Activated CD4-positive, alpha-beta T cell treated with anti-CD3 and anti-CD28 coated beads, Interleukin-2, amount 50 U/mL, for 1 hour (primary cell): ENCODE data around the gene CCL3.
"Not testable (repeated sequence)": the region's sequence is repeated elsewhere in the genome, so short reads cannot be mapped to it uniquely, and the experiment has no call there.

Experiments used
- DNase-seq: peaks from one replicate; pipeline ENCODE4 v3.0.0-alpha.2; 2020

CCL3 gene

DNA sequence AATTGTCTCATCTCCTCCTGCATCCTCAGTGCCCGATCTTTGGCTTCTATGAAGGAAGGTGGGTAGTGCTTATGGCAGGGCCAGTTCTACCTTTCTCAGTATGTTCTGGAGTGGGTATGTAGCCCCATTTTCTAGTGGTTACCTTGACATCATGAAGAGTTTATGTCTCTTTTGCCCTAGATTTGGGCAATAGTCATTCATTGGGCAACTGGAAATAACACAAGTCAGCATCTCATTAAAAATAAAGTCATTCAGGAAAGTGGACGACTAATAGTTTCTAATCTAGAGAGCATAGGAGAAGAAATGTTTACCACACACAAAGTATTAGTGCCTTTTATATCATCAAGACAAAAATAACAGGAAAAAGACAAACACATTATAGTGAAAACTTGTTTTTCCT lies 6.3 kb downstream of the CCL3 start:
- DNase-seq: not testable (repeated sequence)

DNA sequence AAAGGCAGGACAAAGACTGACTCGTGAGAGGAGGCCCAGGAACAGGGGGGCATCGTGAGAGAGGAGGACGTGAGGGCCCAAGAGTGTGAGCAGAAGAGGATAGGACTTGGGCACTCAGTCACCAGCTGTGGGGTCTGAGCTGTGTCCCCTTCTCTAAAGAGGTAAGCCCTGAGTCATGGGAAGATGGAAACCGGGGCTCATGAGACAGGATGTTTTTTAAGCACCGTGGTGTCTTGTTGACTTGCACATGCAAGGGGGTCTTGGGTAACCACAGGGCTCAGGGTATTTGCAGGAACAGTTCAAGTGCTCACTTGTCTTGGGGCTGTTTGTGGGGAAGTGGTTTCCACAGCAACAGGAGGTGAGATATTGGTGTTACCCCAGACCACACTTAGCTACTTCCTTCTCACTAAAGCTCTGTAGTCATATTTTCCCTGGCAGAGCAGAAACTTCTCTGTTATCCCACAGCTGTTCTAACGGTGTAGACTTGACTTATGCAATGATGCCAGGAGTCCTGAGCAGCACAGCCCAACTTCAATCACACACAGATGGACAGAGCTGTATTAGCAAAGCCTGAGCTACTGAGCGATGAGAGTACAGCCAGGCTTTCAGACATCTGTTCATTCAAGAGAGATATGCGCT lies 7.3 kb downstream of the CCL3 start:
- DNase-seq: not testable (repeated sequence)

DNA sequence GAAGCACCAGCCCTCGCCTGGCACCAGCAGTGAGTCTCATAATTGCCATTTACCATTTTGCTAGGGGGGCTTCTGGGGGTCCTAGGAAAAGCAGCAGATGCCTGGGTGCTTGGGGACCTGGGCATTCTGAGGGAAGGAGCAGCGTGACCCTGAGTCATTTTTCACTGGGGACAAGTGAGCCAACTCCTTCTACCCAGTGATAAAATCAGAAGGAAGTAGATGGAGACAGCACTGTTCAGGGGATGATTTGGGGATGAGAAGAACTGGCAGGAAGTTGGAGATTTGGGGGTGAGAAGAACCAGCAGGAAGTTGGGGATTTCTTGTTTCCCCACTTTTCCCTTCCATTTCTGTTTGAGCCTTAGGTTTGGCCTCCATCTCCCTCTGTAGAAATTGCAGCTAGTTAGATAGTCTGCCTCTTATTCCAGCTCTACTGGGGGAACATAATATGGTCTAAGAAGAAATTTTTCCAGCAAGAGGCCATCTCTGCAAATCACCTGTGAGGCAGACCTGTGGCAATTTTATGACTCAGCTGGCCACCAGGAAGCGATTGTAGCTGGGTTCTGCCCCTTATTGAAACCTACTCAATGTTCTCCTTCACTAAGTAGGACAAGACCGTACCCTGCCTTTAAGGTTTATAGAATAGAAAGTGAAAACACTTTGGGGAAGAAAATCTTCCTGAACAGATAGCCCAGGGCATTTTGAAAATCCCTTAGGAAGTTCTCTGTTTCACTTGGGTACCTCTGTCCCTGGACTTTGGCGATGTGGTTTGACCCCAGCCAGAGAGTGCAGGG lies 8.1 kb downstream of the CCL3 start:
- not testable (repeated sequence) for DNase-seq

DNA sequence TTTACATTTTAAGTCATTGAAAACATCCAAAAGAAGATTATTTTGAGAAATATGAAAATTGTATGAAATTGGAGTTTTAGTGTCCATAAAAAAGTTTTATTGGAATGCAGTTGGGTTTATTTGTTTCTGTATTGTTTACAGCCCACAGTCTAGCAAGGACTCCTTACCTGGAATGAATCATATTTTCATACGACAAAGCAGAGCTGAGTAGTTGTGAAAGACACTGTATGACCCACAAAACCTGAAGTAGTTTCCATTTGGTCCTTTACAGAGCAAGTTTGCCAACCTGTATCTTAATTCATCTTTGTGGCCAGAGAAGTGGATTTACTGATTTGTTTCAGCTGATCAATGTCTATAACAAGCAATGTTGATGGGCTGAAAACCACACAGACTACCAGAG lies 15.6 kb downstream of the CCL3 start:
- no peak for DNase-seq

DNA sequence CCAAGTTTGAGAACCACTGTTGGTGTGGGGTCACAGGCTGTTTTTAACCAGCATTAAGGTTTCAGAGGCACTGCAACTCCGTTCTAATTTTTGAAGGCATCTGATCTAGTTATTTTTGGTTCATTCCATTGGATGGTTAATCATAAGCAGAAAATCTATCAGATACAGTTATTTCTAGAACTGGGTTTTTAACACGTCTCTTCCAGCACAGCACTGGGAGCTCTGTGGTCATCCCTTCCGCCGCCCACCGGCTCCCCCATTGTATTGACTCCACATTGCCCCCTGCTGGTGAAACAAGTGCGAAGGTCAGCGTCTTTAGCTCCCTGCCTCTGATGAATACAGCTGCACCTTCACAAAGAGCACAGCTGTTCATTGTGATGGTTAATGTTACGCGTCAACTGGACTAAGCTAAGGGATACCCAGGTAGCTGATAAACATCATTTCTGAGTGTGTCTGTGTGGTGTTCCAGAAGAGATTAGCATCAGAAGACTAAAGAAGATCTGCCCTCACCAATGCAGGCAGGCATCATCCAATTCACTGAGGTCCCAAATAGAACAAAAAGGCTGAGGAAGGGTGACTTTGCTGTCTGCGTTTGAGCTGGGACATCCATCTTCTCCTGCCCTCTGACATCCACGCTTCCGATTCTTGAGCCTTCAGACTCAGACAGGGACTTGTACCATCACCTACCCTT lies 17.4 kb downstream of the CCL3 start:
- DNase-seq: peak; percentile 22

DNA sequence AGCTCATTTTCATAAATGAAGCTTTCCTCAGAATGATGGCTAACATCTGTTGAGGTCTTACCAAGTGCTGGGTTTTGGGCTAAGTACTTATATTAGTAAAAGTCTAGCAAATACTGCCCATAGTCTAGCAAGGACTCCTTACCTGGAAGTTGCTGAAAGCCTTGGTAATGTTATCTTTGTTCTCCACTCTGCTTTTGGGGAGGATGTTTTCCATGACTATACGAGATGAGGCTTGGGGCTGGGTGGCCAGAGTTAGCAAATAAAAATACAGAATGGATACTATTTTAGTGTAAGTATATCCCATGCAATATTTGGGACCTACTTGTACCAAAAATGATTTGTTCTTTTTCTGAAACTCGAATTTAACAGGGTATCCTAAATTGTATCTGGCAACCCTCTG lies 18.2 kb downstream of the CCL3 start:
- DNase-seq: no peak

DNA sequence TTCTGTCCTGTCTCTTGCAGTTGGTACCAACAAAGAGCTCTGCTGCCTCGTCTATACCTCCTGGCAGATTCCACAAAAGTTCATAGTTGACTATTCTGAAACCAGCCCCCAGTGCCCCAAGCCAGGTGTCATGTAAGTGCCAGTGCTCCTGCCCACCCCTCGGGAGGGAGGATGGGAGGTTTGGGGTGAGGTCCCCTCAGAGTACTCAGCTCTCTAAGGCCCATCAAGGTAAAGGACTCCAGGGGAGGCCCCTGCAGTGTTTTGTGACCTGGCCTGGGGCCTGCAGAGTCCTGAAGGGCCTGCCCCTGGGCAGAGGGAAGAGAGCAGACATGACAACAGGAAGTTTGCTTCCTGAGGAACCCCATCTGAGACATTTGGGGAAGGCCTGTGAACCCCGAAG lies 19.5 kb downstream of the CCL3 start:
- DNase-seq: no peak

DNA sequence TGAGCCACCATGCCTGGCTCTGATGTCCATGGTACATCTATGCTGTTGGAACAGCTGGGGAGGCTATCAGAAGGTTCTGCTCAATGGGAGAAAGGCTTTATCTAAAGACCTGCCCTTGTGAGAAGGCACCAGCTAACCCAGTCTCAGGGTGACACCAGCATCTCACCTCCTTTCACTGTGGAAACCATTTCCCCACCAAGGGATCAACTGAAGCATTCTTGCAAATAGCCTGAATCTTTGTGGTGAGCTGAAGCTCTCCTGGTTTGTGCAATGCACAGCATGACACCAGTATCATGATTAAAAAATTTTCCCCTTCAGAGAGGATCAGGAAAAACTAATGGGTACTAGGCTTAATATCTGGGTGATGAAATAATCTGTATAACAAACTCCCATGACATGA lies 20.8 kb downstream of the CCL3 start:
- no peak for DNase-seq

DNA sequence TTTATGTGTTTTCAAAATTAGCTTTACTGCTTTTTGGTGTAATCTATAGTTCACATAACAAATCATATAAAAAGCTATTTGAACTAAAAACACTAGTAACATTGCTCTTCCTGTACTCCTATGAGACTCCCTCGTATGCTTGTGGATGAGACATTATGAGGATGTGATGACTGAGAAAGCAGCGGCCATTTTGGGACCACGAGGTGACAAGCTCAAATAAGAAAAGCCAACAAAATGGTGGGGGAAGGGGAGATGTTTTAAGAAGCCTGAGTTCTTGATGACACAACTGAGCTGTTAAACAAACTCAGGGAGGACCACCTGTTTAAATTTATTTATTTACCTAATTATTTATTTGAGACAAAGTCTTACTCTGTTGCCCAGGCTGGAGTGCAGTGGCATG lies 21.4 kb downstream of the CCL3 start:
- DNase-seq: no peak

DNA sequence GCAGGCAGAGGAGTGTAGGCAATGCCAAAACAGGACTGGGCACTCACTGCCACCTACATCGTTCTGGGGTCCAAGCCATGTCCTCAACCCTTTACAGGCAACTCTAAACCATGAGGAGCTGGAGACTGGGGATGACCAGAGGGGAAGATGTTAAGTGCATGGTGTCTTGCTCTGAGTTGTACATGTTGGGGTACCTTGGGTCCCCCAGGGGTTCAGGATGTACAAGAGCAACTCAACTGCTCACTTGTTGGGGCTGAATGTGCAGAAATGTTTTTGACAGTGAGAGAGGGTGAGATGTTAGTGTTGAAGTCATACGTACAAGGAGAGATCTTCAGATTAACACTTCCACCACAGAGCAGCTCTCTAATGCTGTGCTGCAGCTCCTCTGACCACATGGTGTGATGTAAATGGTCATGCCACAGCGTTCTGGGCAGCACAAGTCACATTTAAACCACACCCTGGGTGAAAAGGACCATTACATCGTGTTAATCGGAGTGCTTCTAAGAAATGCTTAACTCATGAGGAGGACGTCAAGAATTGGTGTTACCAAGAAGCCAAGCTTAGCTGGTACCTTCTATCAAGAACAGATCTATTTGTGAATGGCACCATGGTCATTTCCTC lies 23.5 kb downstream of the CCL3 start:
- no peak for DNase-seq

DNA sequence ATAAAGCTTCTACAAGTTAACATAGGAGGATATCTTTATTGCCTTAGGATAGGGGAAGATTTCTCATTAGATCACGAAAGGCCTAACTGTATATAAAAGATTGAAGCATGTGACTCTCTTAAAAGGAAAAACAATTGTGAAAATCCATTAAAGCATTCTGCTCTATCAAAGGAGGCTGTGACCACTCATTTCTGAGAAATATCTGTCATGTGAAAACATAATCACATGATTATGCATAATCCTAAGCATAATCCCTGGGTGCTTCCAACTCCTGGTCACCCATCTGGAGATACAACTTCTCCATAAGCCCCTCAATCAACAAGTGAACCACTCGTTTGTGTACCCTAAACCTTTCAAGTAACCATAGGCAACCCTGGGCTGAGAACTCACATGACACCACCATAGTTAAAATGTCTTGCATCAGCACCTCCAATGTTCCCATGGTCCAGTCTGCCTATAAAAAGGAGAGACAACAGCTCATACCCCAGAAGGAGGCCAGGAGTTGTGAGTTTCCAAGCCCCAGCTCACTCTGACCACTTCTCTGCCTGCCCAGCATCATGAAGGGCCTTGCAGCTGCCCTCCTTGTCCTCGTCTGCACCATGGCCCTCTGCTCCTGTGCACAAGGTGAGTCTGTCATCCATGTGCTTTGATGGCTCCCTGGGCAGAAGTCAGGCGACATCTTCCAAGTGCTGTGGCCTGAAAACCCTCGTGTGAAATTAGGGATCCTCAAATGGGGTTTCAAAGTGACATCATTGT lies 26.0 kb downstream of the CCL3 start, which contains the start of gene CCL18:
CCL18 (plus strand) TSS at position 487 of the 756 bp plus-strand sequence; CDS start at position 558, 71 bp downstream.
- DNase-seq: no peak

DNA sequence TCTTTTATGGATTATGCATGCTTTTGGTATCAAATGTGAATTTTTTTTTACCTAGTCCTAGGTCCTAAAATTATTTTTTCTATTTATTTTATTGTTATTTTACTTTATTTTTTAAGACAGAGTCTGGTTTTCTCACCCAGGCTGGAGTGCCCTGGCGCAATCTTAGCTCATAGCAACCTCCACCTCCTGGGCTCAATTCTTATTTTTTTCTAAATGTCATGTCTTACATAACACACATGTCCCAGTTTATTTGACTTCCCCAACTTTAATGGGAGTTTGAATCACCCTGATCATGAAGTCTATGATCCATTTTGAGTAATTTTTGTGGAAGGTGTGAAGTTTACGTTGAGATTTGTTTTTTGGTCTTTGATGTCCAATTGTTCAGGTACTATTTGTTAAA lies 29.1 kb downstream of the CCL3 start:
- no peak for DNase-seq

DNA sequence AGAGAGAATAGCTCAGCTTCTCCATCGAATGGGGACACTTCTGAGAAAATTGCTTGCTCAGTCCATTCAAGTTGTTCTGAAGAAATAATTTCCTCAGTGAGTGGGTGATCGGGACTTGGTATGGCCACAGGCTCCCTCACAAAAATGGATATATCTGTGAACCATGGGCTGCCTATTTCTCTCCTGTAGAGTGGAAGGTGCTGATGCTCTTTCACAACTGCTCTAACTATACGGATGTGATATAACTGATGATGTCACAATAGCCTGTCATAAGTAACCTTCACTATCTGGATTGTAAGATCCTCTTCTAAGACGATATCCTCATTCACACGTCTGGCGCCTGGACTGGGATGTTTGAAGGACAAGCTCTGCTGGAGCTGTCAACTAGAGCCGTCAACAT lies 30.5 kb downstream of the CCL3 start:
- no peak for DNase-seq

DNA sequence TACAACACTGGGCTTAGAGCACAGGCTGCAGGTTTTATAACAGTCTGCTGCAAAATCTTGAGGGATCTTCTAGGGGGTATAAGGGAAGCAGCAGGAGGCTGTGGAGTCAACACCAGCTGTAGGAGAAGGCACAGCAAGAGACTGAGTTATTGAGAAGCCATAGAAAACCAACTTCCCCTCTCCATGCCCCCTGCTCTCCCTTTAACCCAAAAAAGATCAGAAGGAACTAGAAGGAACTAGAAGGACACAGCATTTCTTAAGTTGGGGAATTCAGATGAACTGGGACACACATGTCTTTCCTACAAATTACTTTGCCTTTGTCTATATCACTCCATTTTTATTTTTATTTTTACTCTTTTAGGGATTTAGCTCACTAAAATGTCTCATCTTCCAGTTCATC lies 32.0 kb downstream of the CCL3 start:
- DNase-seq: no peak

DNA sequence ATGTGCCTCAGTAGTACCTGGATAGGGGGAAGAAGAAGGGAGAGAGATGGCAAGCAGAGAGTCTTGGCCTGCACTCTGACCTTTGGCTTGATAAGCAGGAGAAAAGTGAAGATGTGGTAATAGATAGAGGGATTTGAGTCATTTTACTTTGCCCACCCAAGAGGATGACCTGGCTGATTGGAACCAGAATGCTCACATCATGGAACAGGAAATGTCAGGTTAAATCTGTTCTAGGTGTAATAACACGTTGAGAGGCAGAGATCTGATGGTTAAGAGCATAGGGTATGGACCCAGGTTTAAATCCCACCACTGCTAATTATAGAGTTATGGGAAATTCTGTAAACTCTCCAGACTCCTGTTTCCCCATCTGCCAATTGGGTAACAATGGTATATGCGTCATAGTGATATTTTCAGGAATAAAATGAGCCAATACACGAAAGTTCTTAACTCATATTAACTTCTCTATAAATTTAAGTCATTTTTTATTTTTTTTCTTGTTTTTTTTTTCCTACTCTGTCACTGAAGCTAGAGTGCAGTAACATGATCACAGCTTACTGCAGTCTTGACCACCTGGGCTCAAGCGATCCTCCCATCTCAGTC lies 33.9 kb downstream of the CCL3 start:
- no peak for DNase-seq

DNA sequence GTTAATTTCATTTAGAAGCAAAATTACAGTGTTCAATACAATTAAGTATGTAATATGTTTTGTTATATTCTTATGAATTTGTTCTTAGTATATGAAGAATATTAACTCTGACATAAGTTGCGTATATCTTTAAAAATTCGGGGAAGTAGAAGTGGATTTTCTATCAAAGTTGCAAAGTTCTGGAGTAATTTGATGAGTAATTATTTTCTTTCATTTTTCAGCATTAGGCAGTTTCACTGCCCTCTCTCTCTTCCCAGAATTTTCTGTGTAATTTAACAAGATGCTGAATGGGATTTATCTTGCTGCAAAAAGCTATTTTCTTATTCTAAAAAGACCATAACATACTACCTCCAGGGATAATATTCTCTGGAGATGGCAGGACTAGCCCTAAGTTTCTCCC lies 34.8 kb downstream of the CCL3 start:
- DNase-seq: no peak

DNA sequence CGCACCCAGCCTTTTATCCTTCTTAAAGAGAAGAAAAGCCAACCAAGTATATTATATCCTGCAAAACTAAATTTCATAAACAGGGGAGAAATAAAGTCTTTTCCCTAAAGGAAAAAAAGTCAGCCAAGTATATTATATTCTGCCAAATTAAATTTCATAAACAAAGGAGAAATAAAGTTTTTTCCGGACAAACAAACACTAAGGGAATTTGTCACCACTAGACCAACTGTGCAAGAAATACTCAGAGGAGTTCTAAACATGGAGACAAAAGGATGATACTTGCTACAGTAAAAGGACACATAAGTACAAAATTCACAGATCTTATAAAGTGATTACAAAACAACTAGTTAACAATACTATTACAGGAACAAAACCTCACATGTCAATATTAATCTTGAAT lies 40.3 kb downstream of the CCL3 start:
- no peak for DNase-seq

DNA sequence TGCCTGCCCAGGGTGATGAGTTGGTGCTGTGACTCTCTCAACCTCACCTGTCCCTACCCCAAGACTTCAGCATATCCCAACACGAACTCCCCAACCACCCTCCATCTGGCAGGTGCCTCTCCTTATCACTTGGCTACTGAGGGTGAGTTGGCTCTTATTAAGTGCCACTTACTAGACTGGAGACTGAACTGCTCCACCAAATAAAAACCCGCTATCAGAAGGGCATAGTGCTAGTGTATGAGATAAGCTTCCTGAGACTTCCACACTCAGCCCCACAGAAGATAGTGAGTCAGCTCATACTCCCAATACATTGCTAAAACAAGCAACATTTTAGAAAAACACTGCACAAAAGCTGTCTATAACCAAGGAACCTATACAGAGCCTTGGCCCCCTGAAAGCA lies 41.9 kb downstream of the CCL3 start:
- no peak for DNase-seq
